GM18861 (cell line): ENCODE data around the gene USP34.

ENCODE experiments used
- ATAC-seq: cut with Tn5 transposase; IDR thresholded peaks from one replicate; pipeline ENCODE4 v1.9.1; 2021; ENCODE audit not compliant: unreplicated experiment

USP34 gene

DNA sequence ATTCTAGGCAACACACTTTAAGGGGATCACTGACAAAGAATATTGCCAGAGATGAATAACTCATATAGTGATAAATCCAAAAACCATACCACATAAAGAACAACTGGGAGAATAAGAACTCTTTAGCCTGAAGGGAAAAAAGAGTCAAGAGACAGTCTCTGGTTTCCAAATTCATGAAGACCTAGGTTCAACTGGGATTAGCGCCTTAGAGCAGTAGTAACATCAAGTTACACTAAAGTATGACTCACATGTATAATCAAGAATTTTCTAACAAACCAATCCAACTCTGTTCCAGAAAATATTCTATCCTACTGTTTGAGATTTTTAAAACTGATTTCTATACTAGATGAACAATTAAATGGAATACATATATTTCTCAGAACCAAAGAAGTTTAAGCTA is 93.8 kb downstream of the USP34 start:
- no peak for ATAC-seq

DNA sequence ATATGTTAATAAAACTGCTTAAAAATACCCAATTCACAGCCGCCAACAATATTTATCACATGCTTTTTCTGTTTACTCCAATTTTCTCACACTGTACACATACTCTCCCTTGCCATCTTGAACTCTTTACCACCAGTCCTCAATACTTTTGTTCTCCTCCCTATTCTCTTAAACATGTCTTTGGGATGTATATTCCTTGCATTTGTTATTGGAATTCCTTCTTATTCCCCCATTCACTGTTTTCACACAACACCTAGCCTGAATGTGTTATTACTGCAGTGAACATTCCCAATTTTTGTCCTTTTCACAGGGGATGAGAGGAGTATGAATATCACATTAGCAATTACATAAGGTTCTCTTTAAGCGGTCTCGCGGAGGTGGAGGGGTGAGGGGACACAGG is 94.7 kb downstream of the USP34 start:
- ATAC-seq, result no peak

DNA sequence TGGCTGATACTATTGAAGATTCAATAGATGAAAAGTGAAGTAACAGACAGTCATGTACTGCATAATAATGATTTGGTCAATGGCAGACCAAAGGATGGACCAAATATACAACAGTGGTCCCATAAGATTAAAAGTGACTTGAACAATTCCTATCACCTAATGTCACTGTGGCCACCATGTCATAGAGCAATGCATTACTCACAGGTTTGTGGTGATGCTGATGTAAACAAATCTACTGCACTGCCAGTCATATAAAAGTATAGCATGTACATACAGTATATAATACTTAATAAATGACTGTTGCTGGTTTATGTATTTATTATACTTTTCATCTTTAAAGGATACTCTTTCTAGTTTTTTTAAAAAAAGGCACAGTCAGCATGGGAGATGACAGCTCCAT is 99.9 kb downstream of the USP34 start:
- ATAC-seq, result no peak

DNA sequence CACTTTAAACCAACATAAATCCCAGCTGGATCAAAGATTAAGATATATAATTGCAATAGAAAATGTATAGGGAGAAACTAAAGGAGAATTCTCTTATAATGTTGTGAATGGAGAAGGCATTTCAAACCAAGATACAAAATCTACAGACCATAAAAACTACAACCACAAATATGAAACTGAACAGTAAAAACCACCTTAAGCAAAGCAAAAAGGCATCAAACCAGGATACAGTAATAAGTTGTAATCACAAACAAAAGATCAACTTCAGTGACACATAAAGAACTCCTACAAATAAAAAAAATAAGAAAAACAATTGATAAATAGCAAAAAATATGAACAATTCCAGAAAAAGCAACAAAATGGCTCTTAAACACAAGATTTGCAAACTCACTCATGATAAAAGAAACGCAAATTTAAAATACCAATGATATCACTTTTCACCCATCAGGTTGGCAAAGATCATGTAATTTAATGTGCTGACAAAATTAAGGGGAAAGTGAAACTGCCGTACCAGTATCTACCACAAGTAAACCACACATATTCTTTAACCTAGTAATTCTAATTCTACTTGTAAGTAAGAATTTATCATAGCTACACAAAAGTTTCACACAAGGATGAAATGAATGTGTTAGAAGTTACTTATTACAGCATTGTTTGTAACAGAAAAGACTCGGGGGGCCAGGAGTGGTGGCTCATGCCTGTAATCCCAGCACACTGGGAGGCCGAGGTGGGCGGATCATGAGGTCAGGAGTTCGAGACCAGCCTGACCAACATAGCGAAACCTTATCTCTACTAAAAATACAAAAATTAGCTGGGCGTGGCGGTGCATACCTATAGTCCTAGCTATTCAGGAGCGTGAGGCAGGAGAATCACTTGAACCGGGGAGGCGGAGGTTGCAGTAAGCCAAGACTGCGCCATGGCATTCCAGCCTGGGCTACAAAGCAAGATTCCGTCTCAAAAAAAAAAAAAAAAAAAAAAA is 101.9 kb downstream of the USP34 start:
- ATAC-seq, result no peak

DNA sequence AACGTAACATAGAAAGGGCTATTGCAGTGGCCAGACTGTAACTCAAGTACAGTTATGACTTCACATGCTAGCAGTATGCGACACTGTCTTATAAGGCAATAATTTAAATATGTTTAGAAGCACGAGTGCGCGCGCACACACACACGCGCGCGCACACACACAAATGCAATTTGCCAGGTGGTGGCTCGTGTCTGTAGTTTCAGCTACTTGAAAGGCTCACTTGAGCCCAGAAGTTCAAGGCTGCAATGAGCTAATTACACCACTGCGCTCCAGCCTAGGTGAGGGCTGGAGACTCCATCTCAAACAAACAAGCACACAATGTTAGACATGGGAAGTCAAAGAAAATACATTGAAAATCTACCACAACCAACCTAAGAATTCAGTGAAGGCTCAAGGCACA is 103.7 kb downstream of the USP34 start:
- no peak for ATAC-seq

DNA sequence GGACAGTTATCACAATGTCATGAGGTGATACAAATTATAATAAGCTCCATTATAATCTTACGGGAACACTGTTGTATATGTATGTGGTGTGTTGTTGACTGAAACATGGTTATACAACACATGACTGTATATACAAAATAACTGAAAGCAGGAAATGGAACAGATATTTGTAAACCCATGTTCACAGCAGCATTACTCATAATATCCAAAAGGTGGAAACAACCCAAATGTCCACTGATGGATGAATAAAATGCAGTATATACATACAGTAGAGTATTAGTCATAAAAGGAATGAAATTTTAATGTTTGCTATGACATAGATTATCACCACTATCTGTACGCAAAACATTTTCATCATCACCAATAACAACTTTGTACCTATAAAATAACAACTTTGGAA is 107.3 kb downstream of the USP34 start:
- no peak for ATAC-seq

DNA sequence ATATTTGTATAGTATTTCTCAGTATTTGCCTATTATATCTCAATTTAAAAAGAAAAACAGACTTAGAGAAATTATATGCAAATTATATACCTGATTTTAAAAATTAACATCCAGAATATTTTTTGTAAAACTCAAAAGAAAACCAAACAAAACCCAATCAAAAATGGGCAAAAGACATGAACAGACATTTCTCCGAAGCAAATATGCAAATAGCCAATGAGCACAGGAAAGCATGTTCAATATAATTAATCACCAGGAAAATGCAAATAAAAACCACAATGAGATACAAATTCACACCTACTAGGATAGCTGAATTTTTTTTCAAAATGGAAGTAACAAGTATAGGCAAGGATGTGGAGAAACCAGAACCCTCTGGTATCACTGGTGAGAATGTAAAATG is 108.0 kb downstream of the USP34 start:
- no peak for ATAC-seq

DNA sequence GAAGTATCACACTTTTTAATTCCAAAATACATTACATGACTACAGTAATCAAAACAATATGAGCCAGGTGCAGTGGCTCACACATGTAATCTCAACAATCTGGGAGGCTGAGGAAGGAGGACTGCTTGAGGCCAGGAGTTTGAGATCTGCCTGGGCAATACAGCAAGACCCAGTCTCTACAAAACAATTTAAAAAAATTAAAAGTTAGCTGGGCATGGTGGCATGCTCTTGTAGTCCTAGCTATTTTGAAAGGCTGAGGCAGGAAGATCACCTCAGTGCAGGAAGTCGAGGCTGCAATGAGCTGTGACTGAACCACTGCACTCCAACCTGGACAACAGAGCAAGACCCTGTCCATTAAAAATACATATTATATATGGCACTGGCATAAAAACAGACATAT is 109.8 kb downstream of the USP34 start:
- no peak for ATAC-seq

DNA sequence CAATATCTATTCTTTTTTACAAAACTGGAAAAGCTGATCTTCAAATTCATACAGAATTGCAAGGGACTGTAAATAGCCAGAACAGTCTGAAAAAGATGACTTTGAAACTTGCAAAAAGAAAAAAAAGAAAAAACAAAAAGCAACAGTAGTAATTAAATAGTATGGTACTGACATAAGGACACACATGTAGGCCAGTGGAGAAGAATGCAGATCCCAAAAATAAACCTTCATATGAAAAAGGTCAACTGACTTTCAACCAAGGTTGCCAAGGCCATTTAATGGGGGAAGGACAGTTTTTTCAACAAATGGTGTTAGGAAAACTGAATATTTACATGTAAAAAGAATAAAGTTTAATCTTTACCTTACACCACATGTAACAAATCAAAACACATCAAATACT is 111.8 kb downstream of the USP34 start:
- no peak for ATAC-seq

DNA sequence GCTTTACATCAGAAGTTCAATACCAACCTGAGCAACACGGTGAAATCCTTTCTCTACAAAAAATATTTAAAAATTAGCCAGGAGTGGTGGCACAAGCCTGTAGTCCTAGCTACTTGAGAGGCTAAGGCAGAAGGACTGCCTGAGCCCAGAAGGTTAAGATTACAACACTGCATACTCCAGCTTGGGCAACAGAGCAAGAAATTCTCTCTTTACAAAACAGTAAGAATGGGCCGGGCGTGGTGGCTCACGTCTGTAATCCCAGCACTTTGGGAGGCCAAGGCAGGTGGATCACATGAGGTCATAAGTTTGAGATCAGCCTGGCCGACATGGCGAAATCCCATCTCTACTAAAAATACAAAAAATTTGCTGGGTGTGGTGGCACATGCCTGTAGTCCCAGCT is 113.2 kb downstream of the USP34 start:
- ATAC-seq, result no peak

DNA sequence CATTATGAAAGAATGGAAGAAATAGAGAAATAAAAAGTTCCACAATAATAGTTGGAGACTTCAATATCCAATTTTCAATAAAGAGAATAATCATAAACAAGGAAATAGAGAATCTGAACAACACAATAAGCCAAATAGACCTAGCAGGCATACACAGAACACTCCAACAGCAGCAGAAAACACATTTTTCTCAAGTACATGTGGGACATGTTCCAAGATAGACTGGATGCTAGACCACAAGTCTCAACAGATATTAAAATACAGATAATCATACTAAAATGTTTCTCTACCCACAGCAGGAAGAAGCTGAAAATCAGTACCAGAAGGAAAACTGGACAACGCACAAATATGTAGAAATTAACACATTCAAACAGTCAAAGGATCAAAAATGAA is 113.9 kb downstream of the USP34 start:
- ATAC-seq, result no peak

DNA sequence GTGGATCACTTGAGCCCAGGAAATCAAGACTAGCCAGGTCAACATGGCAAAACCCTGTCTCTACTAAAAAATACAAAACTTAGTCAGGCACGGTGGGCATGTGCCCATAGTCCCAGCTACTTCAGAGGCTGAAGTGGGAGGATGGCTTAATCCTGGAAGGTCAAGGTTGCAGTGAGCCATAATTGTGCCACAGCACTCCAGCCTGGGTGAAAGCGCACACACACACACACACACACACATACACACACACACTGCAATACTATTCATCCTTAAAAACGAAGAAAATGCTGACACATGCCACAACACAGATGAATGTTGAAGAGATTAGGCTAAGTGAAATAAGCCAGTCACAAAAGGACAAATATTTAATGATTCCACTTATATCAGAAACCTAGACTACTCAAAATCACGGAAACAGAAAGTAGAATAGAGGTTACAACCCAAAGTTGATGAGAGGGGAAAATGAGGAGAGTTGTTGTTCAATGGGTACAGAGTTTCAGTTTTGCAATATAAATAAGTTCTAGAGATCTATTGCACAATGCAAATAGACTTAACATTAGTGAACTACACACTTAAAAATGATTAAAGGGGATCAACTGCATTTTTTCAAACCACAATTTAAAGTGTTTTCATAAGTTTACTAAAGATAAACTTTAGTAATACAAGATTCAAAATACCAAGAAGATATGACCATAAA is 114.5 kb downstream of the USP34 start:
- ATAC-seq, result no peak

DNA sequence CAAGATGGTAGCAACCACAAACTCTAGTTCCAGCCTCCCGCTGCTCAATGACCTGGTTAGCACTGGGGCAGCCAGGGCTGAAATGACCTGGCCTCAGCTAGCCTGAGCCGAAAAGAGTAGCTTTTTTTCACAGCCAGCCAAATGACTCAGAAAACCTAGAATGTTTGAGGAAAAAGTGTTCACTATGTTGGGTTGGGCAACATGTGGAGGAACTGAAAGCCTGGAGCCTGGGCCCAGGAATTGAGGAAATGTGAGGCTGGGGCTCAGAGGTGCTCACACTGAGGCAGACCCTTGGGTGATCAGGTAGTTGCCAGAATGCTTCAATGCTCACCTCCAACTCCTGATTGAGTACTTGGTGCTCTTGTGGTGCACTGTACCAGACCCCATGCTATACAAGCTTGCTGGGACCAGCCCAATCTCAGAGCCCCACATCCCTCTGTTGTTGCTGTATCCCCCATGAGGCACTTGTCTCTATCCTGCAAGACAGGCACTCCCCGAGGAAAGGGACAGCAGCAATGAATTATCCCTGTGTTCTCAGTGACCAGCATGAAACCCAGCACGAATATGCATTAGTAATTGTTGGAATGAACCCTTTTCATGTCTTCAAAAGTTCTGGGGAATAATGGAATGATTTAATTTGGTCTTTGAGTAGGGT is 116.2 kb downstream of the USP34 start:
- ATAC-seq, result no peak

DNA sequence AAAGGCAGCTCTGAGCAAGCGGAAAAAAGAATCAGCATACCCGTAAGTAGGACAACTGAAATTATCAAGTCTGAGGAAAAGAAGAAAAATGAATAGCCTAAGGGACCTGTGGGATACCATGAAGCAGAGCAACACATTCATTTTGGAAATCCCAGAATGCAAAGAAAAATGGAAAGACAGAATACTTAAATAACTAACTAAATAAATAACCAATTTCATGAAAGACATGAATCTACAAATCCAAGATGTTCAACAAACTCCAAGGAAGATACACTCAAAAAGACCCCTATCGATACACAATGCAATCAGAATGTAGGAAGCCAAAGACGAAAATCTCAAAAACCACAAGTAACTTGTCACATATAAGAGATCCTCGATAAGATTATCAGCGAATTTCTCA is 117.0 kb downstream of the USP34 start:
- no peak for ATAC-seq

DNA sequence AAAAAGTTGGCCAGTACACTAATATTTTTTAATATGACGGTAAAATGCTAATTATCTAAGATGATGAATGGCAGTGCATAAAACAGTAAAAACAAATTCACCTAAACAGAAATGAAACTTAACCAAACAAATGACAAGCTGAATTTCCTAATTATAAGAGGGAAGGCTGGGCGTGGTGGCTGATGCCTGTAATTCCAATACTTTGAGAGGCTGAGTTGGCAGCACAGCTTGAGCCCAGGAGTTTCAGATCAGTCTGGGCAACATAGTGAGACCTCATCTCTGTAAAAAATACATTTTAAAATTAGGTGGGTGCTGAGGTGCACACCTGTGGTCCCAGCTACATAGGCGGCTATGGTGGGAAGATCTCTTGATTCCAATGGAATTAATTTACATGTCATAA is 120.1 kb downstream of the USP34 start:
- no peak for ATAC-seq

DNA sequence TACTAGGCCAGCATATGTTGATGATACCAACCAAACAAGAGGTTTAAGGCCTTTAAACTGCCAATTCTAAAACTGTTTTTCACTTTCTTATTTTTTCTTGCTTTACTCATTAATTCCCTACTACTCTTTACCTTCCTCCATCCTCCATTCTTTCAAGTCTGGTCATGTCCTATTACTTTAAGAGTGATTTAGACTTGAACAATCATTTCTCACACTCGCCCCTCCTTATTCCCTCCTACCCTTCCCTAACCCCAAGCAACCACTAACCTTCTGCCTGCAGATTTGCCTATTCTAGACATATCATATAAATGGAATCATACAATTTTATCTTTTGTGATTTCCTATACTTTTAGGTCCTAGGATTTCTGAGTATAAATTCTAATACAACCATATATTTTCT is 127.7 kb downstream of the USP34 start:
- ATAC-seq, result no peak

DNA sequence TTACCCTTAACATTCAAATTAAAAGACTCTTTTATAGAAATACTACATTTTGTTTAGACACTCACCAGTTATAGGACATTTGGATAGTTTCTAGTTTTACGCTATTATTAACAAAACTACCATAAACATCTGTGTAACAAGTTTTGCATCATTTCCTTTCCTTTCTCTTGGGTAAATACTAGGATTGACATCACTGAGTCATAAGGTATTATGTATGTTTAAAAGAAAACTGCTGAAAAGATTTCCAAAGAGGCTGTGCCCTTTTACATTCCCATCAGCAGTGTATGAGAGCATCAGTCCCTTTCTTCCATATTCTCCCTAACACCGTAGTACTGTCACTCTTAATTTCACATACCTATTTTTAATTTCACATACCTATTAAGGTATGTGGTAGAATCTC is 130.6 kb downstream of the USP34 start:
- no peak for ATAC-seq

DNA sequence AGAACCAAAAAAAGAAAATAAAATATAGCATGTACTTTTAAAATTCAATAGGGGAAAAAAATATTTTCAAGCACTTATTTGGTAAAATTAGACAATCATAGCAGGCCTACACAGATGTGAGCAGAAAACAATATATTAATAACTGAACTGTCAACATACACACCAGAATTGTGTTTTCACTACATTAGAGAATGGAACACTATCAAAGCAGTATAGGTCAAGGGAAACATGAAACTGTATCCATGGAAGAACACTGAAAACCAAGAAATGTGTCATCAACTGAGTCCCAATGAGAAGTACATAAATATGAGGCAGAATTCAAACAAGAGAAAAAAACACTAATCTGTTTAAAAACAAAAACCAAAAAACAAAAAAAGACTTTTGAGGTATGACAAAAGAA is 132.4 kb downstream of the USP34 start:
- ATAC-seq, result no peak

DNA sequence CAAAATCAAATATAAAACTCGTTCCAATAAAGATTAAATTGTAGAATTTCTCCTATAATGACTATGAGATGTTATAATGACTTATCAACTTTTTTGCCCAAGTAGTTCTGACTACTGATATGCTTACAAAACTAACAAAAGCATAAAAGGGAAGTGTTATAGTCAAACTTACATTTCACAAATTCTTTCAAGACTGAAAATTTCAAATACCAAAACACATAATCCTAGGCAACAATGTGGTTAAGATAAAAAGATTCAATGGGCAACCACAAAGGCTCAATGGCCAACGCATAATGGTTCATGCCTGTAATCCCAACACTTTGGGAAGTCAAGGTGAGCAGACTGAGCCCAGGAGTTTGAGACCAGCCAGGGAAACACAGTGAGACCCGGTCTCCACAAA is 135.7 kb downstream of the USP34 start:
- no peak for ATAC-seq

DNA sequence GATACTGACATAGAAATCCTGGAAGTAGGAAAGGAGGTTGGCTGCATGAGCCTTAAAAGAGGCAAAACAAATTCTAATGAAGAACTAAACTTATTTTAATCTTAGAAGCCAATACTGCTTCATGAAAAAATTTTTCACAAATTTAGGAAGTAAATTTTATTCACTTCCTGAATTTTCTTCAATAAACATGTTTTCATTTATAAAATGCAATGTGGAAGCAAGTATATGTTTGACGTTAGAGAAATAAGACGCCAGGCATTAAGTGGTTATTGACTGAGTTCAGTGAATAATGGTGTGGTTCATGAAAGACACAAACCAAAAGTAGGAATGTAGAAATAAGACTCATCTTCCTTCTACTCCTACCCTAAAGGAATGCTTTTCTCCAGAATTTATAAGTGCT is 136.4 kb downstream of the USP34 start:
- ATAC-seq, result no peak

DNA sequence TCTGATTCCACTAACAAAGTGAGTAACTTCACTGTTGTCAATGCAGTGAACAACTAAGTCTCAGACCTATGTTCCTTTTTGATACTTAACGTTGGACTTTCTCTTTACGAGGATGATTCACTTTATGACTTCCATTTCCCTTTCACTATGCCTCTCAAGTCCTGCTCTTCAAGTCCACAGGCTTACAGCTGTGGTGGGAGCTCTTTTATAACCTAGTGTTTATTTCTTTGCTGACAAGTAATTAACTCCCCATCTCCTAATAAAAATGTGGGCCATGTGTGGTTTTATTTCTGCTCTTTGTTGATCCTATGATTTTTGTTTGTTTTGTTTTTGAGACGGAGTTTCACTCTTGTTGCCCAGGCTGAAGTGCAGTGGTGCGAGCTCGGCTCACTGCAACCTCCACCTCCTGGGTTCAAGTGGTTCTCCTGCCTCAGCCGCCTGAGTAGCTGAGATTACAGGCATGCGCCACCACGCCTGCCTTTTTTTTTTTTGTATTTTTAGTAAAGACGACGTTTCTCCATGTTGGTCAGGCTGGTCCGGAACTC is 142.1 kb downstream of the USP34 start:
- ATAC-seq, result no peak

DNA sequence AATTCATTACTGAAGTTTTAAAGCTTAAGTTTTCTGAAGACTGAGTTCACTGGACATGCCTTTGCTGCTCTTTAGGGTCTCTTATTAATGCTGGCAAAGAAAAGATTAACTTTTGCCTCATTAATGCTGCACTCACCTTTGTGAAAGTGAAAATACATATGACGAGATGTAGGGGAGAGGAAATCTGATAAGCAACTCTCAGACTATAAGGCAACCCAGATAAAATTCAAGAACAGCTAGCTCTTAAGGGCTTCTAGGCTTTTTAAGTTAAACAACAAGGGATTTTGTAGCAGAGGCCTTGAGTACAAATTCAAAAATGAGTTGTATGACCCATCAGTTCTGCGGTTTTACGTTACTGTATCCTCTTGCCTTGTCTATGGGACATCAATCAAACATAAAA is 143.7 kb downstream of the USP34 start:
- ATAC-seq, result no peak
